ENCODE data around the gene ACAD10. TPM values are rescaled to one million over a fixed set of nuclear protein-coding genes. Genes with fewer than 3 reads are reported as not detected.

ACAD10 gene
- total and polyA plus RNA-seq, 2 of the 13 experiments (the other 11 are each of a cell fraction or from before 2014, with no cell fraction given) = 15.2 to 16.3 TPM

DNA sequence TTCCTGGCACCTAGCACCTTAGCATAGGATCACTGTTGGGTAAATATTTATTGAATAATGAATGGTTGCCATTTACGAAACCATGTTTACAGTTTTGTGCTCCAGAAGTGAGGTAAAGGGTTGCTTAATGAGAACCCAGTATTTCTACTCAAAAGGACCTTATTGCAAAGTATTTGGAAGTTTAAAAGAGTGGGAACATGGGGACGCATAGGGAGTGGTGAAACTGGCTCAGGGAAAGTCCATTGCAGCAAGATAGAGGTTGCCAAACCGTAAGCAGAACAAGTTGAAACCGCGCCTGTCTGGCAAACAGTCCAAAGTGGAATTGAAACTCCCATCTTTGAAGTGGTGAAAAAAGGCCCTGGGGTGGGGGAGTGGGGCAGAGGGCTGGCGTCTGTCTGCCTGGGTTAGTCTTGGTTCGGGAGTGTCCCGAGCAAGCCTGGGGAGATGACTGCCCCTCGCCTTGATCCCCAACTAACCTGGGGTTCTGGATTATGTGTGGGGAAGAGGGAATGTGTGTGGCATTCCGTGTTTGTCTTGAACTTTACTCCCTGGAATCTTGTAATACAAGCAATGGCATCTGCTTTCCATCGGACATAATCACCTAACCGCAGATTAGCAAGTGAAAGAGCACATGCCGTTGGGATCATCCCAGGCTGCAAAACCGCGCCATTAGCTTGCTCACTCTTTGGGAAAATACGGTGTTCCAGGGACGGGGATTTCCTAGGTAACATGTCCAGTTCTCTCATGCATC is 88.1 kb downstream of the ACAD10 start (continued):
- TF ChIP-seq KLF13 (CRISPR knock-in tag; IDR thresholded peaks at IDR 0.05) (no peak), KDM5A (IDR thresholded peaks at IDR 0.05; ENCODE audit: borderline replicate concordance, low read length) (no peak), ZZZ3 (CRISPR knock-in tag; IDR thresholded peaks at IDR 0.05; ENCODE audit: borderline replicate concordance) (no peak), TSC22D2 (CRISPR knock-in tag; IDR thresholded peaks at IDR 0.05; ENCODE audit: borderline replicate concordance) (no peak), STAG1 (CRISPR knock-in tag; IDR thresholded peaks at IDR 0.05) (no peak), TCF7 (IDR thresholded peaks at IDR 0.05; ENCODE audit: low read depth) (peak; percentile 62), HOXA9 (CRISPR knock-in tag; IDR thresholded peaks at IDR 0.05; ENCODE audit: borderline replicate concordance) (no peak), ZFP62 (CRISPR knock-in tag; IDR thresholded peaks at IDR 0.05) (no peak), POLR2G (IDR thresholded peaks at IDR 0.05; ENCODE audit: low read depth, low read length) (peak; percentile 75), MTF2 (CRISPR knock-in tag; IDR thresholded peaks at IDR 0.05; ENCODE audit: borderline replicate concordance) (no peak), ZNF598 (CRISPR knock-in tag; IDR thresholded peaks at IDR 0.05; ENCODE audit: borderline replicate concordance) (0 out of 2 replicates have a peak, but pooled peaks have one; percentile 25), SNAI1 (CRISPR knock-in tag; IDR thresholded peaks at IDR 0.05; ENCODE audit: borderline replicate concordance) (no peak), NFKB2 (CRISPR knock-in tag; IDR thresholded peaks at IDR 0.05; ENCODE audit: borderline replicate concordance) (no peak), ZBTB33 (CRISPR knock-in tag; IDR thresholded peaks at IDR 0.05) (no peak), ERF (CRISPR knock-in tag; IDR thresholded peaks at IDR 0.05) (no peak), GZF1 (CRISPR knock-in tag; IDR thresholded peaks at IDR 0.05) (peak; percentile 99)
- TF ChIP-seq, protein P1, sequence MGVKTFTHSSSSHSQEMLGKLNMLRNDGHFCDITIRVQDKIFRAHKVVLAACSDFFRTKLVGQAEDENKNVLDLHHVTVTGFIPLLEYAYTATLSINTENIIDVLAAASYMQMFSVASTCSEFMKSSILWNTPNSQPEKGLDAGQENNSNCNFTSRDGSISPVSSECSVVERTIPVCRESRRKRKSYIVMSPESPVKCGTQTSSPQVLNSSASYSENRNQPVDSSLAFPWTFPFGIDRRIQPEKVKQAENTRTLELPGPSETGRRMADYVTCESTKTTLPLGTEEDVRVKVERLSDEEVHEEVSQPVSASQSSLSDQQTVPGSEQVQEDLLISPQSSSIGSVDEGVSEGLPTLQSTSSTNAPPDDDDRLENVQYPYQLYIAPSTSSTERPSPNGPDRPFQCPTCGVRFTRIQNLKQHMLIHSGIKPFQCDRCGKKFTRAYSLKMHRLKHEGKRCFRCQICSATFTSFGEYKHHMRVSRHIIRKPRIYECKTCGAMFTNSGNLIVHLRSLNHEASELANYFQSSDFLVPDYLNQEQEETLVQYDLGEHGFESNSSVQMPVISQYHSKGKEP (CRISPR knock-in tag; IDR thresholded peaks at IDR 0.05) = no peak
- TF ChIP-seq, protein P2, sequence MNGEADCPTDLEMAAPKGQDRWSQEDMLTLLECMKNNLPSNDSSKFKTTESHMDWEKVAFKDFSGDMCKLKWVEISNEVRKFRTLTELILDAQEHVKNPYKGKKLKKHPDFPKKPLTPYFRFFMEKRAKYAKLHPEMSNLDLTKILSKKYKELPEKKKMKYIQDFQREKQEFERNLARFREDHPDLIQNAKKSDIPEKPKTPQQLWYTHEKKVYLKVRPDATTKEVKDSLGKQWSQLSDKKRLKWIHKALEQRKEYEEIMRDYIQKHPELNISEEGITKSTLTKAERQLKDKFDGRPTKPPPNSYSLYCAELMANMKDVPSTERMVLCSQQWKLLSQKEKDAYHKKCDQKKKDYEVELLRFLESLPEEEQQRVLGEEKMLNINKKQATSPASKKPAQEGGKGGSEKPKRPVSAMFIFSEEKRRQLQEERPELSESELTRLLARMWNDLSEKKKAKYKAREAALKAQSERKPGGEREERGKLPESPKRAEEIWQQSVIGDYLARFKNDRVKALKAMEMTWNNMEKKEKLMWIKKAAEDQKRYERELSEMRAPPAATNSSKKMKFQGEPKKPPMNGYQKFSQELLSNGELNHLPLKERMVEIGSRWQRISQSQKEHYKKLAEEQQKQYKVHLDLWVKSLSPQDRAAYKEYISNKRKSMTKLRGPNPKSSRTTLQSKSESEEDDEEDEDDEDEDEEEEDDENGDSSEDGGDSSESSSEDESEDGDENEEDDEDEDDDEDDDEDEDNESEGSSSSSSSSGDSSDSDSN (CRISPR knock-in tag; IDR thresholded peaks at IDR 0.05) = peak; percentile 34; the same call in 1 of the 2 replicates
- TF ChIP-seq, protein P3, sequence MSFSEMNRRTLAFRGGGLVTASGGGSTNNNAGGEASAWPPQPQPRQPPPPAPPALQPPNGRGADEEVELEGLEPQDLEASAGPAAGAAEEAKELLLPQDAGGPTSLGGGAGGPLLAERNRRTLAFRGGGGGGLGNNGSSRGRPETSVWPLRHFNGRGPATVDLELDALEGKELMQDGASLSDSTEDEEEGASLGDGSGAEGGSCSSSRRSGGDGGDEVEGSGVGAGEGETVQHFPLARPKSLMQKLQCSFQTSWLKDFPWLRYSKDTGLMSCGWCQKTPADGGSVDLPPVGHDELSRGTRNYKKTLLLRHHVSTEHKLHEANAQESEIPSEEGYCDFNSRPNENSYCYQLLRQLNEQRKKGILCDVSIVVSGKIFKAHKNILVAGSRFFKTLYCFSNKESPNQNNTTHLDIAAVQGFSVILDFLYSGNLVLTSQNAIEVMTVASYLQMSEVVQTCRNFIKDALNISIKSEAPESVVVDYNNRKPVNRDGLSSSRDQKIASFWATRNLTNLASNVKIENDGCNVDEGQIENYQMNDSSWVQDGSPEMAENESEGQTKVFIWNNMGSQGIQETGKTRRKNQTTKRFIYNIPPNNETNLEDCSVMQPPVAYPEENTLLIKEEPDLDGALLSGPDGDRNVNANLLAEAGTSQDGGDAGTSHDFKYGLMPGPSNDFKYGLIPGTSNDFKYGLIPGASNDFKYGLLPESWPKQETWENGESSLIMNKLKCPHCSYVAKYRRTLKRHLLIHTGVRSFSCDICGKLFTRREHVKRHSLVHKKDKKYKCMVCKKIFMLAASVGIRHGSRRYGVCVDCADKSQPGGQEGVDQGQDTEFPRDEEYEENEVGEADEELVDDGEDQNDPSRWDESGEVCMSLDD (CRISPR knock-in tag; IDR thresholded peaks at IDR 0.05; ENCODE audit: borderline replicate concordance) = peak; percentile 94

All from HepG2 (cell line).